GM21367 (cell line): ENCODE measurements around the gene SLC32A1.
A peak's percentile ranks its signal among the peaks of the same experiment; 100 is the strongest.

ENCODE experiments used
- ATAC-seq: cut with Tn5 transposase; IDR thresholded peaks from one replicate; pipeline ENCODE4 v1.9.1; 2021; ENCODE audit not compliant: unreplicated experiment

SLC32A1 gene

GRCh38 chr20:38725148-38725901 is 1.0 kb downstream of the SLC32A1 start:
- no peak for ATAC-seq

GRCh38 chr20:38725931-38726803 is 1.9 kb downstream of the SLC32A1 start:
- ATAC-seq, result no peak

DNA sequence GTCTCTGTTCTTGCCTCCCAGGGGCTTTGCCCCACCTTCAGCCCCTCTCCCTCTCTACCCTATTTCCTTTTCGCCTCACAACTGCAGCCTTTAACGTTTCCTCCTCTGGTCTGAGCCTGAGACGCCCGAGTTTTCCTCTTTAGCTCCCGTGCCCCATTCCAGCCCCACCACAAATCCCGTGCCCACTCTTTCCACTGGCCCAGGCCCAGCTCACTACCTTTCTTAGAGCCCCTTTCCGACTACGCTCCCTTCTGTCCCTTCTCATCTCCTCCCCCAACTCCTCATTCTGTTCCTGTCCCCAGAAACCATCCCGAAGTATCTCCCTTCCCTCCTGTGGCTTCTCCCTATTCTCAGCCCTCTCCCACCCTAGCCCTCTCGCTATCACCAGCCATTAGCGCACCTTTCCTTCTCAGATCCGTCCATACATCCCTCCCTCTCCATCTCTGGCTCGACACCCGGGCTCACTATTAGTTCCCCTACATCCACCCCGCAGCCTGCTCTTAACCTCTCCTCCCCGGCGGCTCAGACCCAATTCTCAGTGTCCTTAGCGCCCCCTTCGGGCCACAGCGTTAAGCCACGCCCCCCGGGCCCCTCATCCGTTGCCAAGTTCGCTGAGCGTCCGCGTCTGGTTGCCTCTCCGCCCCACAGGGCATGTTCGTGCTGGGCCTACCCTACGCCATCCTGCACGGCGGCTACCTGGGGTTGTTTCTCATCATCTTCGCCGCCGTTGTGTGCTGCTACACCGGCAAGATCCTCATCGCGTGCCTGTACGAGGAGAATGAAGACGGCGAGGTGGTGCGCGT is 2.7 kb downstream of the SLC32A1 start:
- no peak for ATAC-seq

GRCh38 chr20:38727607-38728190 is 3.4 kb downstream of the SLC32A1 start:
- ATAC-seq, result no peak

DNA sequence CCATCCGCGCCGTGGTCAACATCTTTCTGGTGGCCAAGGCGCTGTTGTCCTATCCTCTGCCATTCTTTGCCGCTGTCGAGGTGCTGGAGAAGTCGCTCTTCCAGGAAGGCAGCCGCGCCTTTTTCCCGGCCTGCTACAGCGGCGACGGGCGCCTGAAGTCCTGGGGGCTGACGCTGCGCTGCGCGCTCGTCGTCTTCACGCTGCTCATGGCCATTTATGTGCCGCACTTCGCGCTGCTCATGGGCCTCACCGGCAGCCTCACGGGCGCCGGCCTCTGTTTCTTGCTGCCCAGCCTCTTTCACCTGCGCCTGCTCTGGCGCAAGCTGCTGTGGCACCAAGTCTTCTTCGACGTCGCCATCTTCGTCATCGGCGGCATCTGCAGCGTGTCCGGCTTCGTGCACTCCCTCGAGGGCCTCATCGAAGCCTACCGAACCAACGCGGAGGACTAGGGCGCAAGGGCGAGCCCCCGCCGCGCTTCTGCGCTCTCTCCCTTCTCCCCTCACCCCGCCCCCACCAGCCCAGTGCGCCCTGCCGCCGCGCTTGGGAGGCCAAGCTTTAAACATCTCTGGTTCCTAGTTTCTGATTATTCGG is 4.0 kb downstream of the SLC32A1 start:
- no peak for ATAC-seq

- ATAC-seq, result no peak
These were observed 4.8 kb downstream of the SLC32A1 start for GRCh38 chr20:38728911-38729642.

DNA sequence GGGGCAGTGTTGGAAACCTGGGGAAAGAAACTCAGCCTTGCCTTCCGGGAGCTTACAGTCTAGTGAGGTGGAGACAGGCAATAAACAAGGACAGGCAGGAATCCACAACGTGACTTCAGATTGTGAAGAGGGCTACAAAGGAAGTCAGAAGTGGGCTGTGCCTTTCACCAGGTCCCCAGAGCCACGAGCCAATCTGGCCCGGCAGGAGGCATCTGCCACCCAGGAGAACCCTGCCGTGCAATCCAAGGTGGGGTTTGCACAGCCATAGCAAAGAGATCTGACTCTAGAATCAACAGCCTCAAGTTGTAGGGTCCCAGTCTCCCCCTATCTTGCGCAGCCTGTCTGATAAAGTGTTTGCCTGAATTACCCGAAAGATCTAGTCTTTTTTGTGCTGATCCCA is 5.5 kb downstream of the SLC32A1 start:
- no peak for ATAC-seq

DNA sequence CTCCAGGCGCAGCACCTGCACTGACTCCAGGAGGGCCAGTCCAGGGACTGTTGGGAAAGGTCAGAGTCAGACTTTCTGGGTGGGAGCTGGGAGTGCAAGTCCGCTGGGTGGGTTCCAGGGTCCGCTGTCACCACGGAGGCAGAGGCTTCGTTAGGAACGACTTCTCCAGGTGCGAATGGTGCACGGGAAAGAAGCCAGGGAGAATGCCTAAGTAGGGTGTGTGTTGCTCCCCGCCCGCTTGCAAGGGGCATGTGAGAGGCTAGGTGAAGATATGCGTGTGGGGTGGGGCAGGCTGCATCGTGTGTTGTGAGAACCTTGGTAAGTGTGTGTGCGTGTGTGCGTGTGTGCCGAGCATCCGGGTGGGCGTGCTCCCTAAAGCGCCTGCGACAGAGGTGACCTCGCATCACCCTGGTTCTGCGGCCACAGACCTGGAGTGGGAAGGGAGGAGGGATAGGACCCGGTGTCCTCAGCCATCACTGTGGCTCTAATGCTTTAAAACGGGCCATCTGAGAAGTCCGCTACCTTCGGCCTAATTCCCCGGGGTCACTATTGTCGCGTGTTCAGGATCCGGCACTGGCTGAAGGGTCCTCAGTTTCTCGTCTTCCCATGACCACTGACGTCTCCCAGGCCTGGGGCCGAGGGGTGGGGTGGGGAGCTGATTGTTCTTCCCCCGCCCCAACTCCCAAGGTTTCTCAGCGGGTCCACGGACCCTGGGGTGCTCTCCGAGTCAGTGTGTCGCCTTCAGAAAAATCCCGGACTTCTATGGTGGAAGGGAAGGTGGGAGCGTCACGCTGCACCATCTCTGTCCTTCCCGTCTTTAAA is 6.1 kb downstream of the SLC32A1 start:
- ATAC-seq, result no peak

GRCh38 chr20:38730989-38731737 is 6.9 kb downstream of the SLC32A1 start:
- ATAC-seq, result no peak

DNA sequence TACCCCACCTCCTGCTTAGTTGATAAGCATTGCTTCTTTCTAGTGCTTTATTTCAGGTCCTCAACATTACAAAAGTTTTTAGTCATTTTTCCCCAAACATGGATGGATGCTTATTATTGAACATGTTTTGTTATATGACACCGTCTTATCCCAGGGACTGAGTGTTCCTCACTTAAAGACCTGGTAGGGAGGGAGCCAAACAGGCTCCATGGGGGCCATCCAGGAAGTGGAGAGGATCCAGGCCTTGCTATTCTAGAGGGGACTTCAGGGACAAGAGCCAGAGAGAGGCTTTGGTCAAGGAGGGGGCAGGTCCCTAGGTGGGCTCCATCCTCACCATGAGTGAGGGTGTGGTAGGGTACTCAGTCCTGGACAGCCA is 7.4 kb downstream of the SLC32A1 start:
- no peak for ATAC-seq

GRCh38 chr20:38732981-38733380 is 8.7 kb downstream of the SLC32A1 start:
- ATAC-seq, result no peak

DNA sequence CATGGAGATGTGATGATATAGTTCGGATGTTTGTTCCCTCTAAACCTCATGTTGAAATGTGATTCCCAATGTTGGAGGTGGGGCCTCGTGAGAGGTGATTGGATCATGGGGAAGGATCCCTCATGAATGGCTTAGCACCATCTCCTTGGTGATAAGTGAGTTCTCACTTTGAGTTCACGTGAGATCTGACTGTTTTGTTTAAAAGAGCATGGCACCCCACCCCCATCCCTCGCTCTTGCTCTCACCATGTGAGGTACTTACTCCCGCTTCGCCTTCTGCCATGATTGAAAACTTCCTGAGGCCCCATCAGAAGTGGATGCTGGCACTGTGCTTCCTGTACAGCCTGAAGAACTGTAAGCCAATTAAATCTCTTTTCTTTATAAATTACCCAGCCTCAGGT is 10.9 kb downstream of the SLC32A1 start:
- no peak for ATAC-seq

- no peak for ATAC-seq
These were observed 13.6 kb downstream of the SLC32A1 start for GRCh38 chr20:38737887-38738286.

DNA sequence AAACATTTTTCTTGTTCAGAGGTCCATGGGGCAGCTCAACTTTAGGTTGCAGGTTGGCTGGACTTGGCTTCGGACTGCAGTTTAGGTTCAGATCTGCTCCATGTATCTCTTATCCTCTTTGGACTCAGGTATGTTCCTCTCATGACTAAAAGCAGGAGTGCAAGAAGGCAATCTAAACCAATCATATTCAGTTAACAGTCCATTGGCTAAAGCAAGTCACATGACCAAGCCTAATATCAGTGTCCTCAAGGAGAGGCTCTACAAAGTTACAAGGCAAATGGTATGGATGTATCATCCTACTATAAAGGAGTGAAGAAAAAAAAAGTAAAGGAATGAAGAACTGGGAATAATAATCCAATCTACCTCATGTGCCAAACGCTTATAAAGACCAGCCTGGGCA is 21.5 kb downstream of the SLC32A1 start:
- ATAC-seq, result no peak

- ATAC-seq, result no peak
These were observed 23.3 kb downstream of the SLC32A1 start for GRCh38 chr20:38747495-38748096.

- ATAC-seq, result peak; percentile 78
These were observed 24.0 kb downstream of the SLC32A1 start, which contains the start of gene ACTR5 for GRCh38 chr20:38748097-38748860. ACTR5 (plus strand) TSS chr20:38748460; CDS start chr20:38748479, 19 bp downstream.

GRCh38 chr20:38748861-38749149 is 24.5 kb downstream of the SLC32A1 start:
- ATAC-seq, result peak; percentile 2
